Fibroblast of lung (primary cell): ENCODE data around the gene UBE2M. TPM values are rescaled to one million over a fixed set of nuclear protein-coding genes. Genes with fewer than 3 reads are reported as not detected.

Experiments used
- DNase-seq, 2 donors: peaks; one replicate each; pipeline versions ENCODE4 v3.0.0 to v3.0.0-alpha.2; 2010; ENCODE audit warnings: low read depth in 2 of 2
- H2AFZ ChIP-seq: 2 replicates; pipeline ENCODE4 v1.5.1; 2012; ENCODE audit warnings: low read length, control low read depth, inconsistent platforms
- H3K27ac ChIP-seq: 2 replicates; pipeline ENCODE4 v1.5.1; 2011; ENCODE audit warnings: low read length, control low read depth; ENCODE audit not compliant: insufficient read depth
- H3K27me3 ChIP-seq: 2 replicates; pipeline ENCODE4 v1.5.1; 2011; ENCODE audit warnings: mild to moderate bottlenecking, low read length; ENCODE audit not compliant: control insufficient read depth, insufficient read depth
- H3K36me3 ChIP-seq: 2 replicates; pipeline ENCODE4 v1.5.1; 2011; ENCODE audit warnings: low read length; ENCODE audit not compliant: control insufficient read depth, insufficient read depth
- H3K4me1 ChIP-seq: 2 replicates; pipeline ENCODE4 v1.5.1; 2011; ENCODE audit warnings: low read length; ENCODE audit not compliant: control insufficient read depth, insufficient read depth; ENCODE audit errors: extremely low read depth
- H3K4me2 ChIP-seq: 2 replicates; pipeline ENCODE4 v1.5.1; 2011; ENCODE audit warnings: low read length, control low read depth; ENCODE audit not compliant: insufficient read depth; ENCODE audit errors: extremely low read depth
- H3K4me3 ChIP-seq, 4 experiments: fragments of 200-600 bp in 1 of 4; sonication (generic) in 1 of 4; replicated peaks in 1 of 4; 2 replicates each; pipeline ENCODE4 v1.5.1; 2011 to 2016; ENCODE audit warnings: low read length in 4 of 4, low read depth in 3 of 4, mild to moderate bottlenecking in 3 of 4, control low read depth in 2 of 4, inconsistent platforms in 1 of 4, mixed read lengths in 1 of 4; ENCODE audit not compliant: insufficient read depth in 1 of 4; ENCODE audit errors: control extremely low read depth in 1 of 4
- H3K79me2 ChIP-seq: 2 replicates; pipeline ENCODE4 v1.5.1; 2012; ENCODE audit warnings: mild to moderate bottlenecking, low read length, inconsistent platforms; ENCODE audit not compliant: control insufficient read depth, insufficient read depth
- H3K9ac ChIP-seq: 2 replicates; pipeline ENCODE4 v1.5.1; 2011; ENCODE audit warnings: mild to moderate bottlenecking, low read length, control low read depth; ENCODE audit not compliant: insufficient read depth
- H3K9me3 ChIP-seq: 2 replicates; pipeline ENCODE4 v1.5.1; 2012; ENCODE audit warnings: low read depth, low read length; ENCODE audit not compliant: control insufficient read depth, insufficient read depth
- H4K20me1 ChIP-seq: 2 replicates; pipeline ENCODE4 v1.5.1; 2011; ENCODE audit warnings: low read length; ENCODE audit not compliant: control insufficient read depth, insufficient read depth; ENCODE audit errors: extremely low read depth
- EZH2 ChIP-seq: IDR thresholded peaks from 2 replicates; pipeline ENCODE4 v1.5.1; 2012; ENCODE audit warnings: low read length, control low read depth, mild to moderate bottlenecking; ENCODE audit errors: missing control alignments
- polyA plus RNA-seq, 2 donors: library from polyadenylated mRNA; depleted of rRNA in 1 of 2; stranded (reverse) in 1 of 2; unstranded in 1 of 2; fragments of >200 nt; gene quantifications; 2 replicates each; pipeline ENCODE4 v1.2.1, GENCODE V29; 2011 to 2012; ENCODE audit warnings: missing spikeins in 1 of 2
- total RNA-seq: library from RNA; depleted of rRNA; stranded (reverse); fragments of >200 nt; gene quantifications from 2 replicates; pipeline ENCODE4 v1.2.1, GENCODE V29; 2014
- TF ChIP-seq, protein P1 (sequence below), 2 donors: IDR thresholded peaks in 1 of 2; conservative IDR thresholded peaks in 1 of 2; 1 replicate in 1 of 2; 2 replicates in 1 of 2; pipeline ENCODE4 v1.5.1; 2011 to 2012; ENCODE audit warnings: low read length in 2 of 2, control low read depth in 1 of 2, inconsistent platforms in 1 of 2, low read depth in 1 of 2, mild to moderate bottlenecking in 1 of 2

The UBE2M gene
- total and polyA plus RNA-seq, 2 donors (not counting 1 experiment from before 2014, with no cell fraction given), result 73.6 to 73.7 TPM

DNA sequence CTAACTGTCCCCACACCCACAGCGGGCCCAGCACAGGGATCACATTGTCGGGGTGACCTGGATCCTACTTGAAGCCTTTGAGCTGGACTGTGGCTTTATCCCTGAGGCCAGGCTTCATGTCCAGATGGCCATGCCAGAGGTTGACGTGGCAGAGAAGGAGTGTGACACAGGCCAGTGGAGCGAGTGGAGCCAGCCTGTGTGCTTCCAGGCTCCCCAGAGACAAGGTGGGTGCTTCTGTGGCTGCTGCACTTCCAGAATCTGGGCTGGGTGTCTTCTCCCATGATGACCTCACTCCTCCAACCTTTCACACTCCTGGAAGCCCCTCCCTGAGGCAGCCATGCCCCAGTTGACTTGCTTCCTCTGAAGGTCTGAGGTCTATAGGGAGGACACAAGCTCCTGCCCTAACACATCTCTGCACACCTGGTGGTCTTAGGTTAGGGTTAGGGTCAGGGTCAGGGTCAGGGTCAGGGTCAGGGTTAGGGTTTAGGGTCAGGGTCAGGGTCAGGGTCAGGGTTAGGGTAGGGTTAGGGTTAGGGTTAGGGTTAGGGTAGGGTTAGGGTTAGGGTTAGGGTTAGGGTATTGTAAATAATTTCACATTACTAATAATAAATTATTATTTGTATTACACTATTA lies 27.8 kb upstream of the UBE2M start:
- Histone ChIP-seq H3K9ac (no peak overlapping the region), H3K27me3 (no peaks in the 10 kb centered on the region), H3K9me3 (no peaks in the 10 kb centered on the region), H3K4me3 (no peak overlapping the region), H3K36me3 (peaks cover 14% of the 10 kb centered on the region), H3K4me2 (peak overlapping the region; percentile 27), H4K20me1 (no peaks in the 10 kb centered on the region), H3K27ac (peak overlapping the region; percentile 31), H3K79me2 (no peaks in the 10 kb centered on the region), H2AFZ (no peak overlapping the region), H3K4me1 (peaks cover 11% of the 10 kb centered on the region)
- TF ChIP-seq EZH2, result no peak
- TF ChIP-seq, protein P1, sequence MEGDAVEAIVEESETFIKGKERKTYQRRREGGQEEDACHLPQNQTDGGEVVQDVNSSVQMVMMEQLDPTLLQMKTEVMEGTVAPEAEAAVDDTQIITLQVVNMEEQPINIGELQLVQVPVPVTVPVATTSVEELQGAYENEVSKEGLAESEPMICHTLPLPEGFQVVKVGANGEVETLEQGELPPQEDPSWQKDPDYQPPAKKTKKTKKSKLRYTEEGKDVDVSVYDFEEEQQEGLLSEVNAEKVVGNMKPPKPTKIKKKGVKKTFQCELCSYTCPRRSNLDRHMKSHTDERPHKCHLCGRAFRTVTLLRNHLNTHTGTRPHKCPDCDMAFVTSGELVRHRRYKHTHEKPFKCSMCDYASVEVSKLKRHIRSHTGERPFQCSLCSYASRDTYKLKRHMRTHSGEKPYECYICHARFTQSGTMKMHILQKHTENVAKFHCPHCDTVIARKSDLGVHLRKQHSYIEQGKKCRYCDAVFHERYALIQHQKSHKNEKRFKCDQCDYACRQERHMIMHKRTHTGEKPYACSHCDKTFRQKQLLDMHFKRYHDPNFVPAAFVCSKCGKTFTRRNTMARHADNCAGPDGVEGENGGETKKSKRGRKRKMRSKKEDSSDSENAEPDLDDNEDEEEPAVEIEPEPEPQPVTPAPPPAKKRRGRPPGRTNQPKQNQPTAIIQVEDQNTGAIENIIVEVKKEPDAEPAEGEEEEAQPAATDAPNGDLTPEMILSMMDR (conservative IDR thresholded peaks at IDR 0.05 in 1 of 2, IDR thresholded peaks at IDR 0.05 in 1 of 2; ENCODE audit: low read depth in 1 of 2, low read length in 2 of 2), result no peak
- no peak for DNase-seq

DNA sequence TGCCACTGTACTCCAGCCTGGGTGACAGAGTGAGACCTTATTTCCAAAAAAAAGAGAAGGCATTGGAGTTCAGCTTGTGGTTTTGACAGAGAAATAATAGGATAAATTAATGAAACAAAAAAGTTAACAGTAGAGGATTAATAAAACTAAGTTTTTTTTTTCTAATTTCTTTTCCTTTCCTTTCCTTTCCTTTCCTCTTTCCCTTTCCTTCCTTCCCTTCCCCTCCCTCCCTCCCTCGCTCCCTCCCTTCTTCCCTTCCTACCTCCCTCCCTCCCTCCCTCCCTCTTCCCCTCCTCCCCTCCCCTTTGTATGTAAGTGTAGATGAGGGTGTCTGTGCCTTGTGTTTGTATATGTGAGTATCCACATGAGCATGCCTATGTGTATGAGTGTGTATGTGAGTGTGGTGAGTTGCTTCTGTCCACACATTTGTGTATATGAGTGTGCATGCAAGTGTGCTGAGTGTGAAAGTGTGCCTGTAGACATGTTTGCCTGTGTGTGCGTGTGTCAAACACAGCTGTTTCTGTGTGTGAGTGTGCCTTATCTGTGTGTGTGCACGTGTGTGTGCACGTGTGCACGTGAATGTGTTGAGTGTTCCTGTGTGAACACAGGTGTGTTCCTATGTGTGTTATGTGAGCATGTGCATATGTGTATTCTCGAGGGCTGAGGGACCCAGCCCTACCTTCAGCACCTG lies 27.2 kb upstream of the UBE2M start:
- no peaks in the 10 kb centered on the region for H3K27me3 ChIP-seq
- H3K4me1 ChIP-seq, result peaks cover 11% of the 10 kb centered on the region
- H3K79me2 ChIP-seq, result no peaks in the 10 kb centered on the region
- TF ChIP-seq, protein P1 (conservative IDR thresholded peaks at IDR 0.05 in 1 of 2, IDR thresholded peaks at IDR 0.05 in 1 of 2; ENCODE audit: low read depth in 1 of 2, low read length in 2 of 2), result no peak
- TF ChIP-seq EZH2, result no peak
- no peak overlapping the region for H3K9ac ChIP-seq
- H3K9me3 ChIP-seq, result no peaks in the 10 kb centered on the region
- H4K20me1 ChIP-seq, result no peaks in the 10 kb centered on the region
- H3K4me3 ChIP-seq, result no peak overlapping the region
- H3K36me3 ChIP-seq, result peaks cover 14% of the 10 kb centered on the region
- no peak overlapping the region for H3K27ac ChIP-seq
- H2AFZ ChIP-seq, result no peak overlapping the region
- no peak for DNase-seq
- no peak overlapping the region for H3K4me2 ChIP-seq

DNA sequence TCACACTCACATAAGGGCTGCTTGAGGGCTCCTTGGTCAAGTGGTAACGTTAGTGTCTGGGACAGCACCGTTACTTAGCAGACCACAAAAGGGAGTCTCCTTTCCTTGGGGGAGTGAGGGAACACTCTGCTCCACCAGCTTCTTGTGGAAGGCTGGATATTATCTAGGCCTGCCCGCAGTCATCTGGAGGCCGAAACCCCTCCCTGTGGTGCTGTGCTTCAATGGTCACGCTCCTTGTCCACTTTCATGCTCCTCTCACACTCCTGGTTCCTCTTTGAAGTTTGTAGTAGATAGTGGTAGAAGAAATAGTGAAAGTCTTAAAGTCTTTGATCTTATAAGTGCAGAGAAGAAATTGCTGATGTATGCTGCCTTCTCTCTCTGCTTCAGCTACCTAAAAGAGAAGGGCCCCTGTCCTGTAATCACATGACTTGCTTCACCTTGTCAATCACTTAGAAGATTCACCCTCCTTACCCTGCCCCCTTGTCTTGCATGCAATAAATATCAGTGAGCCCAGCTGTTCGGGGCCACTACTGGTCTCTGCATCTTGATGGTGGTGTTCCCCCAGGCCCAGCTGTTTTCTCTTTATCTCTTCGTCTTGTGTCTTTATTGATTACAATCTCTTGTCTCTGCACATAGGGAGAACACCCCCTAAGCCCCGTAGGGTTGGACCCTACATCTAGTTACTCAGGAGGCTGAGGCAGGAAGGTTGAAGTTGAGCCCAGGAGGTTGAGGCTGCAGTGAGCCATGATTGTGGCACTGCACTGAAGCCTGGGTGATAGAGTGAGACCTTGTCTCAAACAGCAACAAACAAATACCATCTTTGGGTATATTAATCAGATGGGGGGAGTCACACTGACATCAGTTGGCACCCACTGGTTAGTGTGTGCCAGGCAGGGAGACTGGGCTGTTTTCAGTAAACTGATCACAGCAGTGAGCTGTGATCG lies 26.4 kb upstream of the UBE2M start:
- Histone ChIP-seq H3K9me3 (no peaks in the 10 kb centered on the region), H3K4me2 (no peak overlapping the region), H3K9ac (no peak overlapping the region), H2AFZ (no peak overlapping the region), H3K4me1 (peaks cover 11% of the 10 kb centered on the region), H3K36me3 (peaks cover 14% of the 10 kb centered on the region), H4K20me1 (no peaks in the 10 kb centered on the region), H3K27ac (no peak overlapping the region), H3K79me2 (no peaks in the 10 kb centered on the region), H3K27me3 (no peaks in the 10 kb centered on the region), H3K4me3 (no peak overlapping the region)
- no peak for TF ChIP-seq EZH2
- TF ChIP-seq, protein P1 (conservative IDR thresholded peaks at IDR 0.05 in 1 of 2, IDR thresholded peaks at IDR 0.05 in 1 of 2; ENCODE audit: low read depth in 1 of 2, low read length in 2 of 2), result no peak
- DNase-seq, result no peak
